Gastroesophageal sphincter (tissue), 4 donors: ENCODE data around the gene ABHD14A. TPM values are rescaled to one million over a fixed set of nuclear protein-coding genes. Genes with fewer than 3 reads are reported as not detected.

Experiments
- ATAC-seq: fragments of 150-250 bp; one replicate; pipeline ENCODE4 v1.9.1; 2016; ENCODE audit warnings: mild to moderate bottlenecking, moderate library complexity
- H3K27ac ChIP-seq, 4 donors: fragments of 200-600 bp; sonication (generic) in 3 of 4; 1 replicate in 3 of 4; 2 replicates in 1 of 4; pipeline ENCODE4 v1.5.1; 2016 to 2019
- H3K27me3 ChIP-seq: fragments of 200-600 bp; sonication (generic); one replicate; pipeline ENCODE4 v1.5.1; 2019
- H3K36me3 ChIP-seq, 2 donors: fragments of 200-600 bp; sonication (generic); one replicate each; pipeline ENCODE4 v1.5.1; 2019; ENCODE audit warnings: control low read depth in 1 of 2
- H3K4me1 ChIP-seq, 3 donors: fragments of 200-600 bp; sonication (generic); 1 replicate in 2 of 3; 2 replicates in 1 of 3; pipeline ENCODE4 v1.5.1; 2016 to 2019; ENCODE audit warnings: control low read depth in 2 of 3
- H3K4me3 ChIP-seq, 2 donors: fragments of 200-600 bp; sonication (generic); one replicate each; pipeline ENCODE4 v1.5.1; 2019; ENCODE audit warnings: mild to moderate bottlenecking in 1 of 2, moderate library complexity in 1 of 2
- H3K9me3 ChIP-seq, 3 donors: fragments of 200-600 bp; sonication (generic); one replicate each; pipeline ENCODE4 v1.5.1; 2017 to 2019; ENCODE audit warnings: control low read depth in 2 of 3
- CTCF ChIP-seq, 4 experiments: fragments of 200-600 bp in 2 of 4; fragments of 450-650 bp in 2 of 4; sonication (generic) in 1 of 4; IDR thresholded peaks; one replicate each; pipeline ENCODE4 v1.5.1; 2017 to 2019; ENCODE audit warnings: antibody characterized with exemption in 4 of 4, mild to moderate bottlenecking in 2 of 4, moderate library complexity in 2 of 4
- EP300 ChIP-seq: sonication (generic); formaldehyde crosslinking; IDR thresholded peaks from one replicate; pipeline ENCODE4 v1.6.1; 2017; ENCODE audit warnings: antibody characterized with exemption, mild to moderate bottlenecking
- POLR2A ChIP-seq, 2 donors: fragments of 450-650 bp; IDR thresholded peaks; one replicate each; pipeline ENCODE4 v1.6.1; 2017; ENCODE audit warnings: antibody characterized with exemption in 2 of 2, mild to moderate bottlenecking in 2 of 2, moderate library complexity in 1 of 2
- POLR2AphosphoS5 ChIP-seq: sonication (generic); formaldehyde crosslinking; IDR thresholded peaks from one replicate; pipeline ENCODE4 v1.6.1; 2017; ENCODE audit warnings: antibody characterized with exemption
- WGBS, 2 donors: methylation state at CpG; one replicate each; pipeline ENCODE4 v1.1.5; 2018; ENCODE audit warnings: low coverage in 1 of 2; 5-methylcytosine and 5-hydroxymethylcytosine counted together
- total RNA-seq, 4 donors: library from RNA; depleted of rRNA; stranded (reverse); fragments of >200 nt; gene quantifications; one replicate each; pipeline ENCODE4 v1.1.0, GENCODE V29; 2016

The ABHD14A gene
- total RNA-seq, 4 donors from 2014 or later, result 12.6 to 20.2 (median 13.8) TPM

DNA sequence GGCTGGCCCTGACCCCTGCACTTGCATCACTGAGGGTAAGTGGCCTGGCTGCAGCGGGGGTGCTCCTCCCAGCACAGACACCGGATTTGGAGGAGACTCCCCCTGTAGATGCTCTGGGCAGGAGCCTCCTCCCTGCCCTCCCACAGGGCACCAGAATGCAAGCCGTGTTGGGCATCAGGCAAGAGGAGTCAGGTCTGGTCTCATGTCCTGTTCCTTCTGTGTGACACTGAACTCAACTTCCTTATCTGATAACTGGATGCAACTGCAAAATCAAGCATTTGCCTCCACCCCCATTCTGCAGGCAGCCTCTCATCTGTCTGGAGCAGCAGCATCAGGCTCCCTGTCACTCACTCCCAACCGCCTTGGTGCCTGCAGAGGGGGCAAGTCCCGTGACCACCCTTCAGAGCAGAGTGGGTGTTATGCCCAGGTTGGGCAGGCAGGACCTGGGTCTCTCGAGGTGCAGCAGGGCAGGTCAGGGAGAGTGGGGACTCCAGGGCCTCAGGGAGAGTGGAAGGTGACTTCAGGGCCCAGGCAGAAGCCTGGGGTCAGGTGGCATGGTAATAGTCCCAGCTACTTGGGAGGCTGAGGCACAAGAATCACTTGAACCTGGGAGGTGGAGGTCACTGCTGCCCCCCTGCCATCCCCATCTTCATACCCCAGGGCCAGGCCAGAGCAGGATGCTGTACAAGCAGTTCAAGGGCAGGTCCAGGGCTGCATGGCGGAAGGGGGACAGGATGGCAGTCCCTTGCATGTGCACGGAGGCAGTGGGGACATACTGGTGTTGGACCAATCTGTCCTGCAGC lies 31.4 kb downstream of the ABHD14A start:
- no peak for ATAC-seq
- TF ChIP-seq EP300, result no peak
- no peak for TF ChIP-seq POLR2A (IDR thresholded peaks at IDR 0.05)
- TF ChIP-seq POLR2AphosphoS5, result no peak
- TF ChIP-seq CTCF (IDR thresholded peaks at IDR 0.05), result no peak
- H3K27me3 ChIP-seq, result no peaks in the 10 kb centered on the region
- H3K9me3 ChIP-seq, result no peaks in the 10 kb centered on the region
- peaks cover 0 to 36% (median 12%) of the 10 kb centered on the region in 3 donors for H3K4me1 ChIP-seq
- no peak overlapping the region for H3K4me3 ChIP-seq
- H3K36me3 ChIP-seq, result no peaks in the 10 kb centered on the region
- 10% methylated on average over 2 of the region's 8 CpGs for WGBS, 2 donors
- peak overlapping the region in 1 of 4 donors; percentile 49 for H3K27ac ChIP-seq

DNA sequence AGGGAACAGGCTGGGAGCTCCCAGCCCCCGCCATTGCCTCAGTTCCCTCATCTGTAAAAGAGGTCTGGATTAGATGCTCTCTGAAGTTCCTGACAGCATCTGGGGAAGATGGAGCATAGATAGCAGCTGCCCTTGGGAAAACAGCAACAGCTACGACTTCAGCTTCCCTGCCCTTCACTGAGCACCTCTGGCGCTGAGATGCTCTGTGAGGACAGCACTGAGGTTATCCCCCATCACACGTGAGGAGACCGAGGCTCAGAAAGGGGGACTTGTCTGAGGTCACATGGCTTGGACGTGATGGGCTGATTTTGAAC lies 31.9 kb downstream of the ABHD14A start:
- H3K4me3 ChIP-seq, result no peak overlapping the region
- H3K9me3 ChIP-seq, result no peaks in the 10 kb centered on the region
- H3K4me1 ChIP-seq, result peaks cover 0 to 31% (median 12%) of the 10 kb centered on the region in 3 donors
- H3K27me3 ChIP-seq, result no peaks in the 10 kb centered on the region
- ATAC-seq, result no peak
- no peak overlapping the region for H3K27ac ChIP-seq
- no peak for TF ChIP-seq EP300
- TF ChIP-seq POLR2A (IDR thresholded peaks at IDR 0.05), result no peak
- TF ChIP-seq POLR2AphosphoS5, result no peak
- no peak for TF ChIP-seq CTCF (IDR thresholded peaks at IDR 0.05)
- no peaks in the 10 kb centered on the region for H3K36me3 ChIP-seq
- 20% methylated on average over 1 of the region's 6 CpGs; no CpG with 5 or more reads in 1 of the 2 donors for WGBS, 2 donors

GRCh38 chr3:52007291-52007690 lies 32.4 kb downstream of the ABHD14A start:
- 67 to 80% methylated on average over 3 of the region's 4 CpGs for whole genome bisulfite sequencing, 2 donors
- H3K4me3 ChIP-seq, result no peak overlapping the region
- no peaks in the 10 kb centered on the region for H3K27me3 ChIP-seq
- no peaks in the 10 kb centered on the region for H3K36me3 ChIP-seq
- peaks cover 0 to 29% (median 12%) of the 10 kb centered on the region in 3 donors for H3K4me1 ChIP-seq
- H3K9me3 ChIP-seq, result no peaks in the 10 kb centered on the region
- no peak overlapping the region for H3K27ac ChIP-seq
- TF ChIP-seq CTCF (IDR thresholded peaks at IDR 0.05) (no peak), POLR2AphosphoS5 (no peak), POLR2A (IDR thresholded peaks at IDR 0.05) (no peak), EP300 (no peak)
- ATAC-seq, result no peak

GRCh38 chr3:52010431-52010830 lies 35.6 kb downstream of the ABHD14A start:
- Histone ChIP-seq H3K9me3 (no peaks in the 10 kb centered on the region), H3K4me1 (peaks cover 0 to 18% (median 9%) of the 10 kb centered on the region in 3 donors), H3K36me3 (no peaks in the 10 kb centered on the region), H3K27ac (no peak overlapping the region), H3K27me3 (no peaks in the 10 kb centered on the region), H3K4me3 (no peak overlapping the region)
- ATAC-seq, result no peak
- TF ChIP-seq EP300 (no peak), CTCF (IDR thresholded peaks at IDR 0.05) (no peak)

GRCh38 chr3:52012699-52013098 lies 37.8 kb downstream of the ABHD14A start:
- H3K4me3 ChIP-seq, result no peak overlapping the region
- no peaks in the 10 kb centered on the region for H3K9me3 ChIP-seq
- H3K27ac ChIP-seq, result no peak overlapping the region
- 76% methylated on average over 2 of the region's 7 CpGs; no CpG with 5 or more reads in 1 of the 2 donors for WGBS, 2 donors
- H3K4me1 ChIP-seq, result peaks cover 0 to 21% (median 0%) of the 10 kb centered on the region in 3 donors
- no peaks in the 10 kb centered on the region for H3K27me3 ChIP-seq
- H3K36me3 ChIP-seq, result no peaks in the 10 kb centered on the region
- TF ChIP-seq POLR2AphosphoS5, result no peak
- ATAC-seq, result no peak
